SU-DHL-6 (cell line): Measurements from ENCODE around the gene P4HB.

Experiments
- H2AFZ ChIP-seq: fragments of 200-600 bp; sonication (generic); 2 replicates; pipeline ENCODE4 v1.6.1; 2014; ENCODE audit warnings: low read depth, mild to moderate bottlenecking, moderate library complexity, mixed read lengths, antibody characterized with exemption, low read length; ENCODE audit not compliant: severe bottlenecking
- H3F3A ChIP-seq: fragments of 200-600 bp; shearing (Covaris generic); 2 replicates; pipeline ENCODE4 v1.6.0; 2016; ENCODE audit warnings: antibody characterized with exemption, mild to moderate bottlenecking; ENCODE audit not compliant: insufficient read depth
- H3K27ac ChIP-seq: fragments of 200-600 bp; sonication (generic); 2 replicates; pipeline ENCODE4 v1.5.1; 2016; ENCODE audit warnings: low read depth, mild to moderate bottlenecking, low read length, moderate library complexity, mixed read lengths
- H3K27me3 ChIP-seq: fragments of 200-600 bp; sonication (generic), shearing (Covaris generic); 2 replicates; pipeline ENCODE4 v1.6.0; 2014; ENCODE audit warnings: mild to moderate bottlenecking, low read length
- H3K36me3 ChIP-seq: fragments of 200-600 bp; sonication (generic); 2 replicates; pipeline ENCODE4 v1.6.1; 2014; ENCODE audit warnings: mild to moderate bottlenecking, low read length, mixed read lengths
- H3K4me2 ChIP-seq: fragments of 300-600, 200-600 bp; shearing (Covaris generic), sonication (generic); 2 replicates; pipeline ENCODE4 v1.6.0; 2014; ENCODE audit warnings: low read length, low read depth, mild to moderate bottlenecking; ENCODE audit not compliant: poor library complexity, severe bottlenecking
- H3K4me3 ChIP-seq: fragments of 200-600 bp; sonication (generic); 2 replicates; pipeline ENCODE4 v1.5.1; 2014; ENCODE audit warnings: antibody characterized with exemption, low read length, mild to moderate bottlenecking, mixed read lengths; ENCODE audit not compliant: insufficient read depth, poor library complexity, severe bottlenecking
- H3K79me2 ChIP-seq: fragments of 200-600 bp; sonication (generic); 2 replicates; pipeline ENCODE4 v1.6.1; 2014; ENCODE audit warnings: mild to moderate bottlenecking, low read length, moderate library complexity; ENCODE audit not compliant: insufficient read depth
- H3K9ac ChIP-seq: fragments of 200-600 bp; sonication (generic); 2 replicates; pipeline ENCODE4 v1.7.0; 2014; ENCODE audit warnings: mild to moderate bottlenecking, low read length
- H3K9me2 ChIP-seq: fragments of 200-600 bp; sonication (generic); replicated peaks from 2 replicates; pipeline ENCODE4 v1.6.1; 2014; ENCODE audit warnings: low read length; ENCODE audit not compliant: insufficient read depth
- H3K9me3 ChIP-seq: fragments of 200-600 bp; sonication (generic); 2 replicates; pipeline ENCODE4 v1.6.1; 2014; ENCODE audit warnings: low read length, mixed read lengths; ENCODE audit not compliant: insufficient read depth
- H4K20me1 ChIP-seq: fragments of 200-600 bp; sonication (generic); 2 replicates; pipeline ENCODE4 v1.6.1; 2014; ENCODE audit warnings: low read depth, mild to moderate bottlenecking, antibody characterized with exemption, low read length, moderate library complexity, mixed read lengths
- CTCF ChIP-seq: fragments of 200-600 bp; sonication (generic); IDR thresholded peaks from one replicate; pipeline ENCODE4 v1.5.1; 2017; ENCODE audit warnings: antibody characterized with exemption, mild to moderate bottlenecking, low read length, moderate library complexity; ENCODE audit not compliant: insufficient read depth, poor library complexity, severe bottlenecking
- EZH2phosphoT487 ChIP-seq: fragments of 200-600 bp; sonication (generic), shearing (Covaris generic); conservative IDR thresholded peaks from 2 replicates; pipeline ENCODE4 v1.6.1; 2018; ENCODE audit warnings: mild to moderate bottlenecking, antibody characterized with exemption, low read length, moderate library complexity, mixed read lengths

The P4HB gene

GRCh38 chr17:81907219-81908145, 47.1 kb upstream of the P4HB start:
- no peaks in the 10 kb centered on the region for H3K9me2 ChIP-seq
- no peaks in the 10 kb centered on the region for H4K20me1 ChIP-seq
- H3K4me2 ChIP-seq = no peak overlapping the region
- TF ChIP-seq CTCF (no peak), EZH2phosphoT487 (no peak)
- H3K4me3 ChIP-seq = no peak overlapping the region
- H3K27me3 ChIP-seq = no peaks in the 10 kb centered on the region
- H3K27ac ChIP-seq = no peak overlapping the region
- no peak overlapping the region for H2AFZ ChIP-seq
- no peaks in the 10 kb centered on the region for H3K9me3 ChIP-seq
- peaks cover 4% of the 10 kb centered on the region; the same call in 1 of the 2 replicates for H3K79me2 ChIP-seq
- no peaks in the 10 kb centered on the region for H3K36me3 ChIP-seq
- H3K9ac ChIP-seq = no peak overlapping the region
- peaks cover 5% of the 10 kb centered on the region; the same call in 1 of the 2 replicates for H3F3A ChIP-seq

GRCh38 chr17:81906476-81907218, 46.3 kb upstream of the P4HB start:
- H3K9me2 ChIP-seq = no peaks in the 10 kb centered on the region
- no peak overlapping the region for H3K4me3 ChIP-seq
- no peak overlapping the region for H3K4me2 ChIP-seq
- no peaks in the 10 kb centered on the region for H3K36me3 ChIP-seq
- no peaks in the 10 kb centered on the region for H4K20me1 ChIP-seq
- H3K9ac ChIP-seq = no peak overlapping the region
- peaks cover under 1% of the 10 kb centered on the region; the same call in 1 of the 2 replicates for H3F3A ChIP-seq
- TF ChIP-seq CTCF = peak; percentile 16
- no peak for TF ChIP-seq EZH2phosphoT487
- no peak overlapping the region for H2AFZ ChIP-seq
- no peak overlapping the region for H3K27ac ChIP-seq
- H3K79me2 ChIP-seq = peaks cover 4% of the 10 kb centered on the region; the same call in 1 of the 2 replicates
- no peaks in the 10 kb centered on the region for H3K27me3 ChIP-seq
- H3K9me3 ChIP-seq = no peaks in the 10 kb centered on the region

- H3K4me2 ChIP-seq = no peak overlapping the region
- H3K9me2 ChIP-seq = no peaks in the 10 kb centered on the region
- H2AFZ ChIP-seq = no peak overlapping the region
- H3K9me3 ChIP-seq = no peaks in the 10 kb centered on the region
- no peaks in the 10 kb centered on the region for H3K27me3 ChIP-seq
- no peak overlapping the region for H3K27ac ChIP-seq
- no peak for TF ChIP-seq EZH2phosphoT487
- TF ChIP-seq CTCF = no peak
- H3K9ac ChIP-seq = no peak overlapping the region
- H3F3A ChIP-seq = no peaks in the 10 kb centered on the region
- H3K79me2 ChIP-seq = peaks cover 4% of the 10 kb centered on the region; the same call in 1 of the 2 replicates
- no peaks in the 10 kb centered on the region for H4K20me1 ChIP-seq
- H3K36me3 ChIP-seq = no peaks in the 10 kb centered on the region
- no peak overlapping the region for H3K4me3 ChIP-seq
Measured at GRCh38 chr17:81905993-81906392, 45.7 kb upstream of the P4HB start.
